DND-41 (cell line): Measurements from ENCODE around the gene MIR17HG.

Source experiments
- EZH2 ChIP-seq: IDR thresholded peaks from 3 replicates; pipeline ENCODE4 v1.6.1; 2012; ENCODE audit warnings: borderline replicate concordance, low read depth, mild to moderate bottlenecking, moderate library complexity, low read length, inconsistent platforms; ENCODE audit not compliant: severe bottlenecking
- TF ChIP-seq, protein P1 (sequence below): IDR thresholded peaks from 2 replicates; pipeline ENCODE4 v1.5.1; 2012; ENCODE audit warnings: borderline replicate concordance, low read length, moderate library complexity, mild to moderate bottlenecking; ENCODE audit not compliant: poor library complexity, severe bottlenecking; ENCODE audit errors: extremely low read depth

GRCh38 chr13:91349992-91350911 lies 2.8 kb downstream of the MIR17HG start:
- TF ChIP-seq, protein P1, sequence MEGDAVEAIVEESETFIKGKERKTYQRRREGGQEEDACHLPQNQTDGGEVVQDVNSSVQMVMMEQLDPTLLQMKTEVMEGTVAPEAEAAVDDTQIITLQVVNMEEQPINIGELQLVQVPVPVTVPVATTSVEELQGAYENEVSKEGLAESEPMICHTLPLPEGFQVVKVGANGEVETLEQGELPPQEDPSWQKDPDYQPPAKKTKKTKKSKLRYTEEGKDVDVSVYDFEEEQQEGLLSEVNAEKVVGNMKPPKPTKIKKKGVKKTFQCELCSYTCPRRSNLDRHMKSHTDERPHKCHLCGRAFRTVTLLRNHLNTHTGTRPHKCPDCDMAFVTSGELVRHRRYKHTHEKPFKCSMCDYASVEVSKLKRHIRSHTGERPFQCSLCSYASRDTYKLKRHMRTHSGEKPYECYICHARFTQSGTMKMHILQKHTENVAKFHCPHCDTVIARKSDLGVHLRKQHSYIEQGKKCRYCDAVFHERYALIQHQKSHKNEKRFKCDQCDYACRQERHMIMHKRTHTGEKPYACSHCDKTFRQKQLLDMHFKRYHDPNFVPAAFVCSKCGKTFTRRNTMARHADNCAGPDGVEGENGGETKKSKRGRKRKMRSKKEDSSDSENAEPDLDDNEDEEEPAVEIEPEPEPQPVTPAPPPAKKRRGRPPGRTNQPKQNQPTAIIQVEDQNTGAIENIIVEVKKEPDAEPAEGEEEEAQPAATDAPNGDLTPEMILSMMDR: no peak
- TF ChIP-seq EZH2: no peak
